ENCODE results near the gene GLRA3.
A peak's percentile ranks its signal among the peaks of the same experiment; 100 is the strongest.

Gene GLRA3

DNA sequence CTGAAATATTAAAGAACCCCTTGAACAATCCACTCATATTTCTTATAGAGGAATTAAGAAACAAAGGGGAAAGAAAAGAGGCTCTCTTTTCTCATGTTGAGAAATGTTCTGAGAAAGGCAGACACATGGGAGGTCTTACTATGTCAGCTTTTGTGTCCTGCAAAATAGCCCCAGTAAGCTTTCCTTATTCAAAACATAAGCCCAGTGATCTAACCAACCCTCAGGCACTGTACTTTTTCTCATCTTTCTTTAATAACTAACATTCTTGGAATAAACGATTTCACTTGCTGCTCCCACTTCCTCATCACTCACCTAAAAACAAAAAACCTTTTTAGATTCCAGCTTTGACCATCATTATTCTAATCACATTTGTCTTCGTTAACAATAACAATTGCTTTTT lies 115.9 kb downstream of the GLRA3 start:
- TF ChIP-seq, protein P1, sequence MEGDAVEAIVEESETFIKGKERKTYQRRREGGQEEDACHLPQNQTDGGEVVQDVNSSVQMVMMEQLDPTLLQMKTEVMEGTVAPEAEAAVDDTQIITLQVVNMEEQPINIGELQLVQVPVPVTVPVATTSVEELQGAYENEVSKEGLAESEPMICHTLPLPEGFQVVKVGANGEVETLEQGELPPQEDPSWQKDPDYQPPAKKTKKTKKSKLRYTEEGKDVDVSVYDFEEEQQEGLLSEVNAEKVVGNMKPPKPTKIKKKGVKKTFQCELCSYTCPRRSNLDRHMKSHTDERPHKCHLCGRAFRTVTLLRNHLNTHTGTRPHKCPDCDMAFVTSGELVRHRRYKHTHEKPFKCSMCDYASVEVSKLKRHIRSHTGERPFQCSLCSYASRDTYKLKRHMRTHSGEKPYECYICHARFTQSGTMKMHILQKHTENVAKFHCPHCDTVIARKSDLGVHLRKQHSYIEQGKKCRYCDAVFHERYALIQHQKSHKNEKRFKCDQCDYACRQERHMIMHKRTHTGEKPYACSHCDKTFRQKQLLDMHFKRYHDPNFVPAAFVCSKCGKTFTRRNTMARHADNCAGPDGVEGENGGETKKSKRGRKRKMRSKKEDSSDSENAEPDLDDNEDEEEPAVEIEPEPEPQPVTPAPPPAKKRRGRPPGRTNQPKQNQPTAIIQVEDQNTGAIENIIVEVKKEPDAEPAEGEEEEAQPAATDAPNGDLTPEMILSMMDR (IDR thresholded peaks at IDR 0.05; ENCODE audit: low read depth, low read length, missing control alignments) = no peak
- H3K4me3 ChIP-seq (ENCODE audit: low read depth, low read length) = no peak overlapping the region
- in situ Hi-C loops (cut with HindIII; ENCODE audit: low sequenced_read_pairs) = no loop called here
- DNase-seq (ENCODE audit: low read depth) = no peak

DNA sequence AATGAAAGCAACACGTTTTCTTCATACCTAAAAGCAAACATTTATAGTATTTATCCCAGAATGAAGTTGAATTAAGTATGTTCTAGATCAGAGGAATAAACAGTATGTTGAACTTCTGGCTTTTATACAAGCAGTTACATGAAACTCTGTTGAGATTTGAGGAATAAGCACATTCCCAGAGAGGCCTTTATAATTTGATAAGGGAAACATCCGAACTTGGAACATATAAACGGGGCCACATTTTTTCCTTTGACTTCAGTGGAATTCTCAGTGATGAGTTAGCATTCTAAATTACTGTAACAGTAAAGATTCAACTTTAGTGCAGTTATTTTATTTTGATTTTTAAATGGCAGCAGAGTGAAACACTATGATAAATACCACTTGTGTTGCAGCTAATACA lies 119.5 kb downstream of the GLRA3 start:
- TF ChIP-seq, protein P1 (IDR thresholded peaks at IDR 0.05; ENCODE audit: low read depth, low read length, missing control alignments) = no peak
- DNase-seq (ENCODE audit: low read depth) = no peak
- in situ Hi-C loops (cut with HindIII; ENCODE audit: low sequenced_read_pairs) = no loop called here
- H3K4me3 ChIP-seq (ENCODE audit: low read depth, low read length) = no peak overlapping the region

DNA sequence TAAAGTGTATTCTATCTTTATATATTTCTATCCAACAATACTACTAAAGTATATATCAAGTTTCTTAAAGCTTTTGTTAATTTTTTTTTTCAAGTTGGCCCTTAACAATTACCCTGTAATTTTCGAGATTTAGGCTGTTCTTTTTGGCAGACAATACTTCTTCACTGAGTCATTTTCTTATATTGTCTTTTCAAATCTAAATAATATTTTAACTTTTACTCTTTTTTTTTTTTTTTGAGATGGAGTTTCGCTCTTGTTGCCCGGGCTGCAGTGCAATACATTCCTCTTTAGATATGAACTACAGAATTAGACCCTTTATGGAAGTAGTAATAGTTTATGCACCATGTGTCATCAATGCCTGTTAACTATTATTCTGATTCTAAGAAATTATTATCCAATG lies 120.7 kb downstream of the GLRA3 start:
- TF ChIP-seq, protein P1 (IDR thresholded peaks at IDR 0.05; ENCODE audit: low read depth, low read length, missing control alignments) = no peak
- H3K4me3 ChIP-seq (ENCODE audit: low read depth, low read length) = no peak overlapping the region
- DNase-seq (ENCODE audit: low read depth) = no peak
- in situ Hi-C loops (cut with HindIII; ENCODE audit: low sequenced_read_pairs) = no loop called here

- in situ Hi-C loops (cut with HindIII; ENCODE audit: low sequenced_read_pairs) = no loop called here
- no peak for DNase-seq (ENCODE audit: low read depth)
- H3K4me3 ChIP-seq (ENCODE audit: low read depth, low read length) = no peak overlapping the region
- TF ChIP-seq, protein P1 (IDR thresholded peaks at IDR 0.05; ENCODE audit: low read depth, low read length, missing control alignments) = no peak
Observed at GRCh38 chr4:174707902-174708301, 121.1 kb downstream of the GLRA3 start.

DNA sequence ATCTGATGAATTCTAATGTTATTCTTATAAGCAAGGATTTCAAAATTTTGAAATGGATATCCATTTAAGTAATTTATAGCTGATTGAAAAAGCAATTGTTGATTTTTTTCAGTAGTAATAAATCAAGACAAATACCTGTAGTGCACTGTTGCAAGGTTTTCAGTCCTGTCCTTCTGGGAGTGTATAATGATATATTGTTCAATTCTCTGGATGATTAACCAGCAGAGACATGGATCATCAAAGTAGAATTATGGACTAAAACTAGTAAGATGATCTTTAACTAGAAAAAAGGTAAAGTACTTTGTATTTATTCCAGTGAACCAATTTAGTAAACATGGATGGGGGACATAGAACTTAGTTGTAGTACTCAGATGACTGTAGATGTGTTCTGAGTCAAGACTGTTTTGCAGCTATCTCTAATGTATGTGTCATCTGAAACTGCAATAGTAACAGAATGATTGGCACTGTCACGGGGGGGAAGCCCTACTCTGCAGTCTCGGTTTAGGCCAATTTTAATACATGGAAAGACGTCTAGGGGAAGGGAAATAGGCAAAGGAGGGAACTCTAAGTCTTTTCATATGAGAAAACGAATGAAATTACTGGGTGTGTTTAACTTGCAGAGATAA lies 121.9 kb downstream of the GLRA3 start:
- TF ChIP-seq, protein P1 (IDR thresholded peaks at IDR 0.05; ENCODE audit: low read depth, low read length, missing control alignments) = no peak
- in situ Hi-C loops (cut with HindIII; ENCODE audit: low sequenced_read_pairs) = no loop called here
- no peak for DNase-seq (ENCODE audit: low read depth)
- H3K4me3 ChIP-seq (ENCODE audit: low read depth, low read length) = no peak overlapping the region

- H3K4me3 ChIP-seq (ENCODE audit: low read depth, low read length) = no peak overlapping the region
- in situ Hi-C loops (cut with HindIII; ENCODE audit: low sequenced_read_pairs) = no loop called here
- peak; percentile 32 for DNase-seq (ENCODE audit: low read depth)
- TF ChIP-seq, protein P1 (IDR thresholded peaks at IDR 0.05; ENCODE audit: low read depth, low read length, missing control alignments) = no peak
Observed at GRCh38 chr4:174702979-174703478, 126.0 kb downstream of the GLRA3 start.

Measured in astrocyte of the cerebellum (primary cell).